GM12878 (cell line): ENCODE results near the gene PHF3. TPM values are rescaled to one million over a fixed set of nuclear protein-coding genes. Genes with fewer than 3 reads are reported as not detected.

ENCODE experiments used
- ATAC-seq: fragments of 200-7000 bp; cut with Tn5 transposase; 3 replicates; pipeline ENCODE4 v1.9.1; 2020; ENCODE audit warnings: mild to moderate bottlenecking, moderate library complexity
- BruUV-seq: library from RNA; stranded (reverse); fragments of 400-500 nt; replicated peaks from 2 replicates; lab custom pipeline; 2021; lab: Mats Ljungman, UMichigan
- CTCF ChIA-PET: fragments of 300-600 bp; sonication (Branson Sonifier 250); formaldehyde crosslinking; extraction: SDS; loops from one replicate; lab custom pipeline; 2021; ENCODE audit warnings: inconsistent platforms; lab: Yijun Ruan, JAX
- POLR2A ChIA-PET: fragments of 350-600 bp; formaldehyde crosslinking; extraction: SDS; loops from one replicate; lab custom pipeline; 2021; ENCODE audit warnings: inconsistent platforms; lab: Charles Lee
- RAD21 ChIA-PET: fragments of 300-600 bp; sonication (Branson Sonifier 250); formaldehyde crosslinking; loops from one replicate; lab custom pipeline; 2023; ENCODE audit warnings: antibody characterized with exemption; ENCODE audit not compliant: unreplicated experiment; lab: Charles Lee
- SMC1A ChIA-PET: fragments of 300-600 bp; sonication (Branson Sonifier 250); formaldehyde crosslinking; loops from one replicate; lab custom pipeline; 2023; ENCODE audit not compliant: unreplicated experiment, uncharacterized antibody; lab: Charles Lee
- DNase-seq: peaks from one replicate; pipeline ENCODE4 v3.0.0-alpha.2; 2011; ENCODE audit warnings: low read depth, low spot score
- FAIRE-seq: peaks from 3 replicates; lab custom pipeline; 2011; peaks lifted over from hg19 to GRCh38; lab: Jason Lieb, UNC
- H2AFZ ChIP-seq: 2 replicates; pipeline ENCODE4 v1.6.0; 2011; ENCODE audit warnings: low read depth, low read length, control low read depth; ENCODE audit not compliant: control insufficient read depth
- H3K27ac ChIP-seq: 2 replicates; pipeline ENCODE4 v1.5.1; 2011; ENCODE audit warnings: control low read depth; ENCODE audit not compliant: control insufficient read depth, insufficient read depth
- H3K27me3 ChIP-seq, 2 experiments: replicated peaks in 1 of 2; 2 replicates each; pipeline versions ENCODE4 v1.6.0 to v1.6.1; 2011; ENCODE audit warnings: low read length in 1 of 2; ENCODE audit not compliant: control insufficient read depth in 2 of 2, insufficient read depth in 2 of 2
- H3K36me3 ChIP-seq, 2 experiments: 2 replicates each; pipeline ENCODE4 v1.5.1; 2011; ENCODE audit warnings: low read length in 1 of 2; ENCODE audit not compliant: control insufficient read depth in 2 of 2, insufficient read depth in 2 of 2
- H3K4me1 ChIP-seq: 2 replicates; pipeline ENCODE4 v1.6.1; 2011; ENCODE audit warnings: mild to moderate bottlenecking, low read length, moderate library complexity, mixed read lengths; ENCODE audit not compliant: control insufficient read depth, insufficient read depth
- H3K4me2 ChIP-seq: 2 replicates; pipeline ENCODE4 v1.6.0; 2011; ENCODE audit warnings: control low read depth; ENCODE audit not compliant: control insufficient read depth, insufficient read depth
- H3K4me3 ChIP-seq: fragments of 200-600 bp; sonication (generic); 2 replicates; pipeline ENCODE4 v1.5.1; 2016
- H3K79me2 ChIP-seq: 2 replicates; pipeline ENCODE4 v1.6.0; 2011; ENCODE audit warnings: low read length; ENCODE audit not compliant: control insufficient read depth, insufficient read depth
- H3K9ac ChIP-seq: 2 replicates; pipeline ENCODE4 v1.8.0; 2011; ENCODE audit warnings: low read length, control low read depth, mixed read lengths; ENCODE audit not compliant: control insufficient read depth, insufficient read depth
- H3K9me3 ChIP-seq: replicated peaks from 3 replicates; pipeline ENCODE4 v1.5.1; 2011; ENCODE audit warnings: mild to moderate bottlenecking, low read length; ENCODE audit not compliant: control insufficient read depth, insufficient read depth
- H4K20me1 ChIP-seq: 2 replicates; pipeline ENCODE4 v1.6.0; 2011; ENCODE audit not compliant: control insufficient read depth, insufficient read depth
- CBFB ChIP-seq: IDR thresholded peaks from 2 replicates; pipeline ENCODE4 v1.6.1; 2016; ENCODE audit warnings: antibody characterized with exemption, low read depth
- FOXK2 ChIP-seq: fragments of 450-650 bp; IDR thresholded peaks from 2 replicates; pipeline ENCODE4 v1.6.1; 2017; ENCODE audit warnings: mild to moderate bottlenecking, moderate library complexity
- HDAC6 ChIP-seq: fragments of 200-600 bp; sonication (generic); IDR thresholded peaks from one replicate; pipeline ENCODE4 v1.8.0; 2017; ENCODE audit warnings: antibody characterized with exemption; ENCODE audit not compliant: unreplicated experiment
- POLR2A ChIP-seq: IDR thresholded peaks from 2 replicates; pipeline ENCODE4 v1.6.1; 2011; ENCODE audit warnings: low read depth, mild to moderate bottlenecking, low read length
- RAD51 ChIP-seq: fragments of 450-650 bp; IDR thresholded peaks from 2 replicates; pipeline ENCODE4 v1.6.1; 2016; ENCODE audit warnings: moderate library complexity, mild to moderate bottlenecking, inconsistent platforms
- SIN3A ChIP-seq: IDR thresholded peaks from 2 replicates; pipeline ENCODE4 v1.6.1; 2012; ENCODE audit warnings: low read depth, low read length, improper control_type of control experiment
- SPI1 ChIP-seq: IDR thresholded peaks from 2 replicates; pipeline ENCODE4 v1.6.1; 2011; ENCODE audit warnings: low read depth, mild to moderate bottlenecking, low read length, moderate library complexity, borderline replicate concordance; ENCODE audit not compliant: insufficient read depth
- WGBS: methylation state at CpG from one replicate; pipeline ENCODE4 v1.1.6; 2016; ENCODE audit warnings: low lambda C conversion rate; ENCODE audit not compliant: insufficient replicate concordance, insufficient coverage; ENCODE audit errors: missing lambda C conversion rate; 5-methylcytosine and 5-hydroxymethylcytosine counted together
- in situ Hi-C: fragments of 300-500 bp; cut with MboI; formaldehyde crosslinking; loops from 9 replicates; pipeline ENCODE4 v1.14.3; 2018; ENCODE audit warnings: mixed read lengths
- intact Hi-C: fragments of 100-400 bp; cut with micrococcal nuclease; formaldehyde crosslinking; loops from one replicate; pipeline ENCODE4 v1.14.2; 2022; ENCODE audit not compliant: unreplicated experiment
- polyA plus RNA-seq, 11 experiments: library from polyadenylated mRNA; depleted of rRNA in 4 of 11; unstranded in 6 of 11; stranded (reverse) in 5 of 11; fragments of >200 nt; fragmentation: Nextera tagmentation in 4 of 11; fragmentation: Illumina TruSeq in 1 of 11; extraction: Ambion mirVana in 4 of 11; extraction: Trizol in 1 of 11; gene quantifications; 1 replicate in 1 of 11; 2 replicates in 10 of 11; pipeline versions ENCODE4 v1.2.1 to v1.2.3, GENCODE V29; 2011 to 2016; ENCODE audit warnings: inconsistent platforms in 2 of 11, missing spikeins in 2 of 11, low read depth in 1 of 11
- total RNA-seq, 4 experiments: library from RNA; depleted of rRNA in 3 of 4; stranded (reverse); fragments of >200 nt in 3 of 4; fragmentation: Illumina TruSeq in 1 of 4; extraction: Trizol in 1 of 4; gene quantifications; 2 replicates each; pipeline versions ENCODE4 v1.2.1 to v1.2.3, GENCODE V29; 2013 to 2021
- TF ChIP-seq, protein P1 (sequence below): fragments of 450-650 bp; IDR thresholded peaks from 2 replicates; pipeline ENCODE4 v1.6.1; 2016; ENCODE audit warnings: mild to moderate bottlenecking
- TF ChIP-seq, protein P2 (sequence below): fragments of 450-650 bp; IDR thresholded peaks from 2 replicates; pipeline ENCODE4 v1.6.1; 2016; ENCODE audit warnings: mild to moderate bottlenecking, moderate library complexity, borderline replicate concordance
- TF ChIP-seq, protein P3 (sequence below): IDR thresholded peaks from 2 replicates; pipeline ENCODE4 v1.6.1; 2012; ENCODE audit warnings: low read length, inconsistent platforms

PHF3 gene
- total and polyA plus RNA-seq, 10 of the 15 experiments (the other 5 are each of a cell fraction or from before 2014, with no cell fraction given): 8.3 to 61.5 (median 26.6) TPM

DNA sequence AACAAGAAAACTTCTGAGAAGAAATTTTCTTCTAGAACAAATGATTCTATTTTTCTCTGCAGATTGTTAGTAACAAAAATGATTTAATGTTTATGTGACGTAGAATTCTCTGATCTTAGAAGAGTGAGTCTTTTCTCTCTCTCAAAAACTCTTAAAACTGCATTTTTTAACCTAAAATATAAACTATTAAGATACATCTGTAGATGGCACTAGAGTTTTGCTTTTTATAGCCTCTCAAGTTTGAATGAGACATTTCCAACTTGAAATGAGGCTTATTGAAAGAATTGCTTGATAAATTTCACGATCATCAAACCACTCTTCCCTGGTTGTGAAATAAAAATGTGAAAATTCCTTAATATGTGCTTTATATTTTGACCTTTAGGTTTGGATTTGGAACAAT, 53.8 kb downstream of the PHF3 start:
- WGBS: 98% methylated on average over 2 of the region's 2 CpGs
- H3K27ac ChIP-seq: no peak overlapping the region
- no TSS peak for BruUV-seq
- peaks cover 0 to 6% of the 10 kb centered on the region in 2 experiments; a peak in 1 of 4 replicates for H3K36me3 ChIP-seq
- no peaks in the 10 kb centered on the region for H3K9me3 ChIP-seq
- no peaks in the 10 kb centered on the region for H4K20me1 ChIP-seq
- peaks cover 17% of the 10 kb centered on the region for H3K4me1 ChIP-seq
- CTCF ChIA-PET: interaction anchor here (0.9 to 2.5 kb wide), 7 partner anchors 8 to 337 kb away, joined by 3 to 10 read pairs (median 4); no protein-coding TSS in a partner anchor
- H2AFZ ChIP-seq: no peak overlapping the region
- no peak overlapping the region for H3K4me2 ChIP-seq
- TF ChIP-seq SPI1 (no peak), SIN3A (no peak)
- TF ChIP-seq, protein P1, sequence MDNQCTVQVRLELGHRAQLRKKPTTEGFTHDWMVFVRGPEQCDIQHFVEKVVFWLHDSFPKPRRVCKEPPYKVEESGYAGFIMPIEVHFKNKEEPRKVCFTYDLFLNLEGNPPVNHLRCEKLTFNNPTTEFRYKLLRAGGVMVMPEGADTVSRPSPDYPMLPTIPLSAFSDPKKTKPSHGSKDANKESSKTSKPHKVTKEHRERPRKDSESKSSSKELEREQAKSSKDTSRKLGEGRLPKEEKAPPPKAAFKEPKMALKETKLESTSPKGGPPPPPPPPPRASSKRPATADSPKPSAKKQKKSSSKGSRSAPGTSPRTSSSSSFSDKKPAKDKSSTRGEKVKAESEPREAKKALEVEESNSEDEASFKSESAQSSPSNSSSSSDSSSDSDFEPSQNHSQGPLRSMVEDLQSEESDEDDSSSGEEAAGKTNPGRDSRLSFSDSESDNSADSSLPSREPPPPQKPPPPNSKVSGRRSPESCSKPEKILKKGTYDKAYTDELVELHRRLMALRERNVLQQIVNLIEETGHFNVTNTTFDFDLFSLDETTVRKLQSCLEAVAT: no peak
- SMC1A ChIA-PET: interaction anchor here (0.7 to 1.3 kb wide), 4 partner anchors 14 to 37 kb away, joined by 3 to 4 read pairs (median 3); no protein-coding TSS in a partner anchor
- no peaks in the 10 kb centered on the region for H3K27me3 ChIP-seq
- DNase-seq: no peak
- POLR2A ChIA-PET: no interaction called here
- FAIRE-seq: no peak
- intact Hi-C loops (no loop called here), in situ Hi-C loops (no loop called here)
- no peak overlapping the region for H3K4me3 ChIP-seq
- no peaks in the 10 kb centered on the region; the same call in none of the 2 replicates for H3K79me2 ChIP-seq
- H3K9ac ChIP-seq: no peak overlapping the region
- RAD21 ChIA-PET: interaction anchor here (1.7 kb wide), 1 partner anchor 11 kb away, joined by 5 read pairs; no protein-coding TSS in a partner anchor
- no peak for ATAC-seq

DNA sequence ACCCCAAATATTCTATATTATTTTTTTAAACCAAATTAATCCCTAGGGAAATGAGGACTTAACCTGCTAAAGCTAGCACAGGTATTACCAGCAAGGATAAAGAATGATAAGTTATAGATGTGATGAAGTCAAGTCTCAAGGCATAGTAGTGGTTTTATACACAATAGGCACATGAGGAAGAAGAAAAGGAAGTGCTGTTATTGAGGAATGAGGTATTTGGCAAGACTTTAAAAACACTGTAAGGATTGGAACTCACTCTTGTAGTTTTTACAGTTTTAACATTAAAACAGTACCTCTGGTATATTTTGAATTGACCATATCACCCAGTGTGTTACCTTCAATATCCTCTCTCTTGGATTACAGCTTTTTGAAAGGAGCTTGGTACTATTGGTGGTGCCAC, 54.6 kb downstream of the PHF3 start:
- no peaks in the 10 kb centered on the region for H4K20me1 ChIP-seq
- H3K27me3 ChIP-seq: no peaks in the 10 kb centered on the region
- POLR2A ChIA-PET: interaction anchor here (1.1 kb wide), 1 partner anchor 92 kb away, joined by 3 read pairs; no protein-coding TSS in a partner anchor
- peaks cover 9% of the 10 kb centered on the region for H3K4me1 ChIP-seq
- intact Hi-C loops: no loop called here
- no peaks in the 10 kb centered on the region; the same call in none of the 2 replicates for H3K79me2 ChIP-seq
- DNase-seq (no peak), FAIRE-seq (no peak), ATAC-seq (no peak)
- no TSS peak for BruUV-seq
- SMC1A ChIA-PET: interaction anchor here (0.7 to 1.3 kb wide), 6 partner anchors 11 to 92 kb away, joined by 3 to 4 read pairs (median 3); no protein-coding TSS in a partner anchor
- RAD21 ChIA-PET: interaction anchor here (0.9 to 1.7 kb wide), 4 partner anchors 10 to 338 kb away, joined by 3 to 5 read pairs (median 4); no protein-coding TSS in a partner anchor
- H2AFZ ChIP-seq: no peak overlapping the region
- in situ Hi-C loops: no loop called here
- no peaks in the 10 kb centered on the region for H3K9me3 ChIP-seq
- CTCF ChIA-PET: interaction anchor here (0.9 to 2.5 kb wide), 6 partner anchors 9 to 338 kb away, joined by 3 to 10 read pairs (median 4); no protein-coding TSS in a partner anchor
- H3K36me3 ChIP-seq: peaks cover 0 to 4% of the 10 kb centered on the region in 2 experiments; a peak in 1 of 4 replicates
- H3K27ac ChIP-seq: no peak overlapping the region
- H3K4me3 ChIP-seq: no peak overlapping the region
- no peak overlapping the region for H3K9ac ChIP-seq
- no peak overlapping the region for H3K4me2 ChIP-seq
- TF ChIP-seq FOXK2 (no peak), CBFB (no peak), HDAC6 (no peak), POLR2A (no peak), RAD51 (no peak)
- TF ChIP-seq, protein P2, sequence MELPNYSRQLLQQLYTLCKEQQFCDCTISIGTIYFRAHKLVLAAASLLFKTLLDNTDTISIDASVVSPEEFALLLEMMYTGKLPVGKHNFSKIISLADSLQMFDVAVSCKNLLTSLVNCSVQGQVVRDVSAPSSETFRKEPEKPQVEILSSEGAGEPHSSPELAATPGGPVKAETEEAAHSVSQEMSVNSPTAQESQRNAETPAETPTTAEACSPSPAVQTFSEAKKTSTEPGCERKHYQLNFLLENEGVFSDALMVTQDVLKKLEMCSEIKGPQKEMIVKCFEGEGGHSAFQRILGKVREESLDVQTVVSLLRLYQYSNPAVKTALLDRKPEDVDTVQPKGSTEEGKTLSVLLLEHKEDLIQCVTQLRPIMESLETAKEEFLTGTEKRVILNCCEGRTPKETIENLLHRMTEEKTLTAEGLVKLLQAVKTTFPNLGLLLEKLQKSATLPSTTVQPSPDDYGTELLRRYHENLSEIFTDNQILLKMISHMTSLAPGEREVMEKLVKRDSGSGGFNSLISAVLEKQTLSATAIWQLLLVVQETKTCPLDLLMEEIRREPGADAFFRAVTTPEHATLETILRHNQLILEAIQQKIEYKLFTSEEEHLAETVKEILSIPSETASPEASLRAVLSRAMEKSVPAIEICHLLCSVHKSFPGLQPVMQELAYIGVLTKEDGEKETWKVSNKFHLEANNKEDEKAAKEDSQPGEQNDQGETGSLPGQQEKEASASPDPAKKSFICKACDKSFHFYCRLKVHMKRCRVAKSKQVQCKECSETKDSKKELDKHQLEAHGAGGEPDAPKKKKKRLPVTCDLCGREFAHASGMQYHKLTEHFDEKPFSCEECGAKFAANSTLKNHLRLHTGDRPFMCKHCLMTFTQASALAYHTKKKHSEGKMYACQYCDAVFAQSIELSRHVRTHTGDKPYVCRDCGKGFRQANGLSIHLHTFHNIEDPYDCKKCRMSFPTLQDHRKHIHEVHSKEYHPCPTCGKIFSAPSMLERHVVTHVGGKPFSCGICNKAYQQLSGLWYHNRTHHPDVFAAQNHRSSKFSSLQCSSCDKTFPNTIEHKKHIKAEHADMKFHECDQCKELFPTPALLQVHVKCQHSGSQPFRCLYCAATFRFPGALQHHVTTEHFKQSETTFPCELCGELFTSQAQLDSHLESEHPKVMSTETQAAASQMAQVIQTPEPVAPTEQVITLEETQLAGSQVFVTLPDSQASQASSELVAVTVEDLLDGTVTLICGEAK: no peak
- TF ChIP-seq, protein P3, sequence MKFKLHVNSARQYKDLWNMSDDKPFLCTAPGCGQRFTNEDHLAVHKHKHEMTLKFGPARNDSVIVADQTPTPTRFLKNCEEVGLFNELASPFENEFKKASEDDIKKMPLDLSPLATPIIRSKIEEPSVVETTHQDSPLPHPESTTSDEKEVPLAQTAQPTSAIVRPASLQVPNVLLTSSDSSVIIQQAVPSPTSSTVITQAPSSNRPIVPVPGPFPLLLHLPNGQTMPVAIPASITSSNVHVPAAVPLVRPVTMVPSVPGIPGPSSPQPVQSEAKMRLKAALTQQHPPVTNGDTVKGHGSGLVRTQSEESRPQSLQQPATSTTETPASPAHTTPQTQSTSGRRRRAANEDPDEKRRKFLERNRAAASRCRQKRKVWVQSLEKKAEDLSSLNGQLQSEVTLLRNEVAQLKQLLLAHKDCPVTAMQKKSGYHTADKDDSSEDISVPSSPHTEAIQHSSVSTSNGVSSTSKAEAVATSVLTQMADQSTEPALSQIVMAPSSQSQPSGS: no peak
